ENCODE measurements around the gene KLKB1. TPM values are rescaled to one million over a fixed set of nuclear protein-coding genes. Genes with fewer than 3 reads are reported as not detected.

Gene KLKB1
- polyA plus RNA-seq (ENCODE audit: insufficient read depth in 1 of 5, insufficient read length in 5 of 5, low replicate concordance in 1 of 5): 1 to 10 TPM; 1.2 to 3.0 (median 1.5) TPM
- long read RNA-seq, donor 1, partial matches to known transcripts: 0 of 1 reads
- long read RNA-seq, donor 1, other reads (novel, unspliced or antisense): 0 of 1 reads
- long read RNA-seq, donor 2: 0 reads
- long read RNA-seq, donor 3, partial matches to known transcripts: 0 of 1 reads
- long read RNA-seq, donor 3, other reads (novel, unspliced or antisense): 0 of 1 reads
- long read RNA-seq, donor 4: 0 reads
- long read RNA-seq, donor 5: 0 reads
- long read RNA-seq, donor 6: 0 reads
- long read RNA-seq, donor 7: 0 reads
- long read RNA-seq, donor 8: 0 reads

GRCh38 chr4:186227221-186227620 lies at the start of gene KLKB1:
KLKB1 (plus strand) TSS chr4:186227507; CDS start chr4:186228196, 689 bp downstream.
- DNase-seq: no peak

- no peak for DNase-seq
Measured at GRCh38 chr4:186188107-186188506, 39.2 kb upstream of the KLKB1 start.

- DNase-seq: no peak
Measured at GRCh38 chr4:186189656-186190055, 37.7 kb upstream of the KLKB1 start.

GRCh38 chr4:186190581-186191199 lies 36.6 kb upstream of the KLKB1 start:
- peak in 1 of 2 donors; percentile 15 for DNase-seq

- peak; percentile 80 to 81 for DNase-seq
Measured at GRCh38 chr4:186191200-186192065, 35.9 kb upstream of the KLKB1 start, which contains the start of gene CYP4V2. CYP4V2 (plus strand) TSS chr4:186191567; CDS start chr4:186191824, 257 bp downstream.

DNA sequence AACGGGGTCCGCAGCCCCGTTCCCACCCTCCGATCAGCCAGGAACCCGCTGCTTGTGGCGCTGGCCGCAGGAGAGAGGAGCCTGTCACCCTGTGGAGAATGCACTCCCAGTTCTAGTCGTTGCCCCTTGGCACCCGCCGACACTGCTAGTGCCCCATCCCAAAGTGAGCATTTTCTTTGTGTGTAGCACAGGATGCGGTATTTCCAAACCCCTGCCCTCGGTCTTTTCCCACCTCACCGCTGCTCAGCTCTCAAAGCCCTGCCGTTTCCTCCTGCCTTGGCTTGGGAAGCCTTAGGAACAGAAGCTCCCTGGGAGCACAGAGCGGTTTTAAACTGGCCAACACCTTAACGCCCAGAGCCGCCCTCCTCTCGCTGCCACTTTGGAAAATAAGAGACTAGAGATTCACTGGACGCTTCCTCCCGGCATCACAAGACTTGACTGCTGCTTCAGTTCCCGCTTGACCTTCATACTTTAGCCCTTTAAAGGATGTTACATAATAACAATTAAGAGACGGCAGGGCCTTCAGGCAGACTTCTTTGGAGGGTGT lies 35.2 kb upstream of the KLKB1 start:
- DNase-seq: peak; percentile 41 to 56

- DNase-seq: no peak
Measured at GRCh38 chr4:186193851-186194250, 33.5 kb upstream of the KLKB1 start.

- no peak for DNase-seq
Measured at GRCh38 chr4:186196063-186196462, 31.2 kb upstream of the KLKB1 start.

DNA sequence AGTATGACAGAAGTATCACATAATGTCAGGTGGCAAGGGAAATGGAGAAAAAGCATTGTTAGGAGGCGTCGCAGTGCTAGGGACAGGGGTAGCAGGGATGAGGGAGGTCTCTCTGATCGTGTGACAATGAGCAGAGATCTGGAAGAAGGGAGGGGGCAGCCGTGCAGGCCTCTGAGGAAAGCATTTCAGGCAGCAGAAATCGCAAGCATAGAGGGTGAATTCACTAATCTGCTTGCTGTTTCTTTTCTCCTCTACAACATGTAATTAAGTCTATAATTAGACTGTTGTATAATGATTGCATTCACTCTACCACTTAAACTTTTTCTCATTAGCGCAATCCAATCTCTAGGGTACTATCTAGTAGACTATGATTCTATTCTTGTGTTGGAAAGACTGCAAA lies 26.8 kb upstream of the KLKB1 start:
- no peak for DNase-seq

DNA sequence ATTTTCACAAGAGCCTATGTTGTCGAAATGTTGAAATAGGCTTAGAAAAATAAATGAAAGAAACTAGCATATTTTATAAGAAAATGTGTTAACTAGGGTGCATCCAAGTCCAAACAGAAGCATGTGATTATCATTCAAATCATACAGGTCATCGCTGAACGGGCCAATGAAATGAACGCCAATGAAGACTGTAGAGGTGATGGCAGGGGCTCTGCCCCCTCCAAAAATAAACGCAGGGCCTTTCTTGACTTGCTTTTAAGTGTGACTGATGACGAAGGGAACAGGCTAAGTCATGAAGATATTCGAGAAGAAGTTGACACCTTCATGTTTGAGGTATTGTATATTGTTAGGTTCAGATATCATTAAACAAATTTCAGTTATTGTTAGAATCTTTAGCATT lies 26.3 kb upstream of the KLKB1 start:
- DNase-seq: no peak

DNA sequence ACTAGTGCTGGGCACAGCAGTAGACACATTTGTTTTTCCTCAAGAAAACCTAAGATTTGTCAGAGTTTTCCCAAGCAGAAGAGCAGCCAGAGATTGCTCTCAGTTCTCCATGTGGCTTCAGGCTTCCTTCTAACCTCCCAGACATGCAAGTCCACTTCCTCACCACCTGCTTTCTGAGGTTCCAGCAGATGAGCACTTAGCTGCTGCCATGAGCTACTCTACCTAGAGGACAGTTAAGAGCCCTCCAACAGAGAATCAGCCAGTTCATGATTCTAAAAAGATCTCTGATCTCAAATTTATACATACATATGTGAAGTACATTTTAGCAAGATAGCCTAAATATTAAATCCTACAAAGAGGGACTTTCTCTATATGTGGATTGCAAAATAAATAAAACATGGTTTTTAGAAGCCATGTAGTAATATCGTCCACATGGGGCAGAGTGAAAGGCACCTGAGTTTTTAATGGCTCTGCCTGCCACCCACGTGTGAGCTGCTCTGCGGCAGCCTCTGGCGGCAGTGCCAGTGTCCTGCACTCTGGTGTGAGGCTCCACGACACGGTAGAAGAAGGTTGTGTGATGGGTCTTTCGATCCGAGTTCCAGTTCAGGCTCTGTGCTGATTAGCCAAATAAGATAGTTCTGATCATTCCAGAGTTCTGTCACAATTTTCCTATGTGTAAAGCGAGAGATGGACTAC lies 25.6 kb upstream of the KLKB1 start:
- no peak for DNase-seq

DNA sequence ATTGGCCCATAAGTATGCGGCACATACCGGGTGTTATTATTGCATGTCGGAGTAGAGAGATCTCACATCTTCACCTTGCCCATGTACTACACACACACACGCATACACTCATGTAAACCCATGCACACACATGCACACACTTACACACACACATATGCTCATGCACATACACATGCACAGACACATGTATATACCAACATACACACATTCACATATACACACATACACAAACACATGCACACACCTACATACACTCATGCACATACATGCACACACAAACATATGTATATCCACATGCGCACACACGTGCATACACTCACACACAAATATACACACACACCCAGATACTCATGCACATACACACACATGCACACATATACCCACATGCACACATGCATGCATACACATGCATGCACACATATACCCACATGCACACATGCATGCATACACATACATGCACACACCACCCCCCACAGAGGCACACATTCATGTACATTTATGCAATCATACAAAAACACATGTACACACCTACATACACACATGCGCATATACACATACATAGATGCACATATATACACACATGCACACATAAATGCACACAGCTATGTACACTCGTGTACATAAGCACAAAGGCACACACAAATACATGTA lies 24.7 kb upstream of the KLKB1 start:
- no peak for DNase-seq

DNA sequence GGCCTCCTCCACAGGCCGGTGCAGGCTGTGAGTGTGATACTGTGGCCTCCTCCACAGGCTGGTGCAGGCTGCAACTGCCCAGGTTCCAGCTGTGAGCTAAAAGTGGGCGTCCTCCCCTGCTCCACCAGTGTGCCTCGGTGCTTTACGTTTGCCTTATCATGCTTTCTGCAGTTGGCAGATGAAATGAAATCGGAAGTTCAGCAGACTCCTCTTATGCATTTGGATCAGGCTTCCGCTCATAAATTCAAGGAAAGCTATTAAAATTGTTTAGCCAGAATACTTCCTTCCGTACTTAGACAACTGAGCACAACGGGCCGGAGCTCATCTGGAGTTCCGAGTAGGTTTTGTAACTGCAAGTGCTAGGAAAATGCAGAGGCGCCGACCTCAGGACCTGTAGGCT lies 23.9 kb upstream of the KLKB1 start:
- peak in 1 of 2 donors; percentile 24 for DNase-seq

DNA sequence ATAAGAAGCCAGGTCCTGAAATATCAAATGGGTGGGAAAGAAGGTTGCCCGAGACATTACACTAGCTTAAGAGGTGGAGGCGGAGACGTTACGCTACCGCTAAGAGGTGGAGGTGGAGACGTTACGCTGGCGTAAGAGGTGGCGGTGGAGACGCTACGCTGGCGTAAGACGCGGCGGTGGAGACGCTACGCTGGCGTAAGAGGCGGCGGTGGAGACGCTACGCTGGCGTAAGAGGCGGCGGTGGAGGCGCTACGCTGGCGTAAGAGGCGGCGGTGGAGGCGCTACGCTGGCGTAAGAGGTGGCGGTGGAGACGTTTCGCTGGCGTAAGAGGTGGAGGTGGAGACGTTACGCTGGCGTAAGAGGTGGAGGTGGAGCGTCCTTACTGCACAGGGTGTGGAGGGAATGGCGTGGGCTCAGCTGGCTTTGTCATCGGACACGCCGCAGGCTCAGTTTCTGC lies 23.2 kb upstream of the KLKB1 start:
- DNase-seq: no peak

DNA sequence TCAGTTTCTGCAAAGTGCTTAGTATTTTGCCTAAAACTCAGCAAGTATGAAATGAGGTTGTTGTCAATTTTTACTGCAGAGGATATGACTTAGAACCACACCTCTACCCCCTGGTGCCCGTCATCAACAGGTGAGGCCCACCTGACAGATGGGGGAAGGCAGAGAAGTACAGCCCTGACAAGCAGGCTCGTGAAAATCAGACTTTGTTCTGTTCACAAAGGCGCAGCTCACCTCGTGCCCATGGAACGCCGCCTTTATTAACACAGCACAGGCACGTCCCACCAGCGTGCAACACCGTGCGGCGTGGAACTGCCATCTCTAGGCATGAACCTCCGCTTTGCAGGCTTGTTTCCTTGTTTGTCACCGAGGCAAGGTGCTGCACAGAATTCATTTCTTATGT lies 22.6 kb upstream of the KLKB1 start:
- no peak for DNase-seq

DNA sequence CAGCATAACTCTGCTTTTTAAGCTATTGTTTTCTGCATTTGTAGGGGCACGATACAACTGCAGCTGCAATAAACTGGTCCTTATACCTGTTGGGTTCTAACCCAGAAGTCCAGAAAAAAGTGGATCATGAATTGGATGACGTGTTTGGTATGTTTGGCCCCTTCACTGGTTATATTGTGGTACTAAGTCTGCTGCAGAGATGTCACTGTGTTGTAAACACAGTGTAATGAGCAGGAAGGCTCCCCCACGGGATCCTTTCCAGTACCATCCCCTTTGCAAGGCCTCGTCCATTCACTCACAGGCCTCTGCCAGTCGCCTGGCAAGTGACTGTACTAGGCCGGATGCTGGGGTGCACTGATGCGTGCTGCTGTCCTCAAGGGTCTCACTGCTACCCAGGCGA lies 22.2 kb upstream of the KLKB1 start:
- DNase-seq: no peak

DNA sequence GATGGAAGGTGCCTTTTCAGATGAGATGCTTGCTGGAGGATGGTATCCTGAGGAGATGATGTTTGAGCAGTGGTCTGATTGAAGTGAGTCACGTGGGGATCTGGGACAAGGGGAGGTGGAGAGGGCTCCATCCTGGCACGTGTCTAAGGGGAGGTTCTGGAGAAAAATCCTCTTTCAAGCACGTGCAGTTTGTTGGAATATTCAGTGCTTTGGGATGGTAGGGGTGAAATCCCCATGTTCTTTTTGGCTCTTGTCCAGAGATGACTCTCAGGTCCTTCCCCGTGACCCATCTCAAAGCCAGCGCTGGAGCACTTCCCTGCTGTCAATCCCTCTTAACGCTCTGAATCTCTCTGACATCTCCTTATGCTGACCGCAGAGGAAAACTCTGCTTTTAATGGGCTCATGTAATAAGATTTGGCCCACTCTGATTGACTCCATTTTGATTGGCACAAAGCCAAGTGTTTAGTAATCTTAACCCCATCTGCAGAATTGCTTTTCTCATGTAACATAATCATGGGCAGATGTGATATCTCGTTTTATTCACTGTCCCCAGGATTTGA lies 10.8 kb upstream of the KLKB1 start:
- peak in 1 of 2 donors; percentile 31 for DNase-seq

GRCh38 chr4:186217733-186218293 lies 9.5 kb upstream of the KLKB1 start:
- no peak for DNase-seq

- no peak for DNase-seq
Measured at GRCh38 chr4:186221624-186222023, 5.7 kb upstream of the KLKB1 start.

- no peak for DNase-seq
Measured at GRCh38 chr4:186225848-186226247, 1.5 kb upstream of the KLKB1 start.
